DOHH2 (cell line): ENCODE measurements around the gene RNU6-8.

Source experiments
- EZH2phosphoT487 ChIP-seq: fragments of 200-600 bp; sonication (generic); IDR thresholded peaks from 2 replicates; pipeline ENCODE4 v1.6.1; 2017; ENCODE audit warnings: borderline replicate concordance, mild to moderate bottlenecking, antibody characterized with exemption, low read length, moderate library complexity, mixed read lengths
- TF ChIP-seq, protein P1 (sequence below): fragments of 200-600 bp; sonication (generic); IDR thresholded peaks from one replicate; pipeline ENCODE4 v1.5.1; 2014; ENCODE audit warnings: antibody characterized with exemption, mild to moderate bottlenecking, low read depth, low read length; ENCODE audit not compliant: poor library complexity, severe bottlenecking

DNA sequence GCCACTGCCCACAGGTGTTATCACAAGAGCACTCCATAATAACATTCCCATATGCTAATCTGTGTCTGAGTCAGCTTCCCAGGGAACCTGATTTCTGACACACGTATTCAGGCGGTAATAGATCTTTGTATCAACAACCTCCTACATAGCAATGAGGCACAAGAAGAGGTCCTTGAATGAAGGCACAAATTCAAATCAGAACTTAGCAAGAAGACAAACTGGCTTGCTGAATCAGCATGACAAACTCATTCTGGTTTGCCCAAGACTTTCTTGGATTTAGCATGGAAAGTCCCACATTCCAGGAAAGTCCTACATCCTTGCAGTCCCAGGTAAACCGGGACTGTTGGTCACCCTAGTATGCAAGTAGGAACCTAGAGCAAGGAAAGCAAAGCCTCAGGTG lies 35.2 kb downstream of the RNU6-8 start:
- TF ChIP-seq, protein P1, sequence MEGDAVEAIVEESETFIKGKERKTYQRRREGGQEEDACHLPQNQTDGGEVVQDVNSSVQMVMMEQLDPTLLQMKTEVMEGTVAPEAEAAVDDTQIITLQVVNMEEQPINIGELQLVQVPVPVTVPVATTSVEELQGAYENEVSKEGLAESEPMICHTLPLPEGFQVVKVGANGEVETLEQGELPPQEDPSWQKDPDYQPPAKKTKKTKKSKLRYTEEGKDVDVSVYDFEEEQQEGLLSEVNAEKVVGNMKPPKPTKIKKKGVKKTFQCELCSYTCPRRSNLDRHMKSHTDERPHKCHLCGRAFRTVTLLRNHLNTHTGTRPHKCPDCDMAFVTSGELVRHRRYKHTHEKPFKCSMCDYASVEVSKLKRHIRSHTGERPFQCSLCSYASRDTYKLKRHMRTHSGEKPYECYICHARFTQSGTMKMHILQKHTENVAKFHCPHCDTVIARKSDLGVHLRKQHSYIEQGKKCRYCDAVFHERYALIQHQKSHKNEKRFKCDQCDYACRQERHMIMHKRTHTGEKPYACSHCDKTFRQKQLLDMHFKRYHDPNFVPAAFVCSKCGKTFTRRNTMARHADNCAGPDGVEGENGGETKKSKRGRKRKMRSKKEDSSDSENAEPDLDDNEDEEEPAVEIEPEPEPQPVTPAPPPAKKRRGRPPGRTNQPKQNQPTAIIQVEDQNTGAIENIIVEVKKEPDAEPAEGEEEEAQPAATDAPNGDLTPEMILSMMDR = no peak
- no peak for TF ChIP-seq EZH2phosphoT487
